K562 (cell line): ENCODE measurements around the gene NDFIP2. TPM values are rescaled to one million over a fixed set of nuclear protein-coding genes. Genes with fewer than 3 reads are reported as not detected.

Experiments
- BHLHE40 ChIP-seq: IDR thresholded peaks from 2 replicates; pipeline ENCODE4 v1.6.1; 2011; ENCODE audit warnings: low read length, improper control_type of control experiment
- KAT2B ChIP-seq: IDR thresholded peaks from one replicate; pipeline ENCODE4 v1.6.1; 2012; ENCODE audit warnings: low read depth, mild to moderate bottlenecking, control low read depth, inconsistent platforms, low read length, moderate library complexity
- polyA plus RNA-seq, 8 experiments: library from polyadenylated mRNA; depleted of rRNA in 4 of 8; stranded (reverse) in 5 of 8; unstranded in 3 of 8; fragments of >200 nt; fragmentation: Nextera tagmentation in 2 of 8; fragmentation: Illumina TruSeq in 1 of 8; extraction: Ambion mirVana in 2 of 8; extraction: Trizol in 1 of 8; gene quantifications; 2 replicates each; pipeline versions ENCODE4 v1.2.1 to v1.2.3, GENCODE V29; 2011 to 2014; ENCODE audit warnings: inconsistent platforms in 1 of 8, missing spikeins in 1 of 8
- total RNA-seq, 7 experiments: library from RNA; depleted of rRNA in 6 of 7; stranded (reverse); fragments of >200 nt in 6 of 7; fragmentation: Illumina TruSeq in 2 of 7; extraction: Trizol in 2 of 7; gene quantifications; 2 replicates each; pipeline versions ENCODE4 v1.2.1 to v1.2.3, GENCODE V29; 2011 to 2021; ENCODE audit warnings: low replicate concordance in 1 of 7
- TF ChIP-seq, protein P1 (sequence below): fragments of 450-650 bp; IDR thresholded peaks from 2 replicates; pipeline ENCODE4 v1.6.1; 2017; ENCODE audit warnings: antibody characterized with exemption, mild to moderate bottlenecking
- TF ChIP-seq, protein P2 (sequence below), 2 experiments: fragments of 450-650 bp; IDR thresholded peaks; 2 replicates each; pipeline ENCODE4 v1.6.1; 2016; ENCODE audit warnings: mild to moderate bottlenecking in 2 of 2, borderline replicate concordance in 1 of 2, low read depth in 1 of 2, moderate library complexity in 1 of 2
- TF ChIP-seq, protein P3 (sequence below): IDR thresholded peaks from 2 replicates; pipeline ENCODE4 v1.6.1; 2012; ENCODE audit warnings: low read depth, low read length, improper control_type of control experiment, borderline replicate concordance
- TF ChIP-seq, protein P4 (sequence below): sonication (generic); formaldehyde crosslinking; IDR thresholded peaks from 2 replicates; pipeline ENCODE4 v1.8.1; 2022; ENCODE audit warnings: missing genetic modification reagents
- TF ChIP-seq, protein P5 (sequence below): fragments of 450-650 bp; IDR thresholded peaks from 2 replicates; pipeline ENCODE4 v1.6.1; 2016; ENCODE audit warnings: mild to moderate bottlenecking

The NDFIP2 gene
- total and polyA plus RNA-seq, 9 of the 15 experiments (the other 6 are each of a cell fraction or from before 2014, with no cell fraction given): 13.4 to 54.4 (median 27.8) TPM

DNA sequence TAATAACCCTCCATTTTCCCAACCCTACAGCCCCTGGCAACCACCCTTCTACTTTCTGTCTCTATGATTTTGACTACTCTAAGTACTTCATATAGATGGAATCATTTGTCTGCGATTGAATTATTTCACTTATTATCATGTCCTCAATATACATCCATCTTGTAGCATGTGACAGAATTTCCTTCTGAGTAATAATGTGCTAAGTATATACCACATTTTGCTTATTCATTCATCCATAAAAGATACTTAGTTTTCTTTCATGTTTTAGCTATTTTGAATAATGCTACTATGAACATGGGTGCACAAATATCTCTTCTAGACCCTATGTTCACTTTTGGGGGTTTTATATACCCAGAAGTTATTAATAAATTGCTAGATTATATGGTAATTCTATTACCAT is 17.4 kb upstream of the NDFIP2 start (continued):
- TF ChIP-seq, protein P1, sequence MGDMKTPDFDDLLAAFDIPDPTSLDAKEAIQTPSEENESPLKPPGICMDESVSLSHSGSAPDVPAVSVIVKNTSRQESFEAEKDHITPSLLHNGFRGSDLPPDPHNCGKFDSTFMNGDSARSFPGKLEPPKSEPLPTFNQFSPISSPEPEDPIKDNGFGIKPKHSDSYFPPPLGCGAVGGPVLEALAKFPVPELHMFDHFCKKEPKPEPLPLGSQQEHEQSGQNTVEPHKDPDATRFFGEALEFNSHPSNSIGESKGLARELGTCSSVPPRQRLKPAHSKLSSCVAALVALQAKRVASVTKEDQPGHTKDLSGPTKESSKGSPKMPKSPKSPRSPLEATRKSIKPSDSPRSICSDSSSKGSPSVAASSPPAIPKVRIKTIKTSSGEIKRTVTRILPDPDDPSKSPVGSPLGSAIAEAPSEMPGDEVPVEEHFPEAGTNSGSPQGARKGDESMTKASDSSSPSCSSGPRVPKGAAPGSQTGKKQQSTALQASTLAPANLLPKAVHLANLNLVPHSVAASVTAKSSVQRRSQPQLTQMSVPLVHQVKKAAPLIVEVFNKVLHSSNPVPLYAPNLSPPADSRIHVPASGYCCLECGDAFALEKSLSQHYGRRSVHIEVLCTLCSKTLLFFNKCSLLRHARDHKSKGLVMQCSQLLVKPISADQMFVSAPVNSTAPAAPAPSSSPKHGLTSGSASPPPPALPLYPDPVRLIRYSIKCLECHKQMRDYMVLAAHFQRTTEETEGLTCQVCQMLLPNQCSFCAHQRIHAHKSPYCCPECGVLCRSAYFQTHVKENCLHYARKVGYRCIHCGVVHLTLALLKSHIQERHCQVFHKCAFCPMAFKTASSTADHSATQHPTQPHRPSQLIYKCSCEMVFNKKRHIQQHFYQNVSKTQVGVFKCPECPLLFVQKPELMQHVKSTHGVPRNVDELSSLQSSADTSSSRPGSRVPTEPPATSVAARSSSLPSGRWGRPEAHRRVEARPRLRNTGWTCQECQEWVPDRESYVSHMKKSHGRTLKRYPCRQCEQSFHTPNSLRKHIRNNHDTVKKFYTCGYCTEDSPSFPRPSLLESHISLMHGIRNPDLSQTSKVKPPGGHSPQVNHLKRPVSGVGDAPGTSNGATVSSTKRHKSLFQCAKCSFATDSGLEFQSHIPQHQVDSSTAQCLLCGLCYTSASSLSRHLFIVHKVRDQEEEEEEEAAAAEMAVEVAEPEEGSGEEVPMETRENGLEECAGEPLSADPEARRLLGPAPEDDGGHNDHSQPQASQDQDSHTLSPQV: no peak
- TF ChIP-seq, protein P2, sequence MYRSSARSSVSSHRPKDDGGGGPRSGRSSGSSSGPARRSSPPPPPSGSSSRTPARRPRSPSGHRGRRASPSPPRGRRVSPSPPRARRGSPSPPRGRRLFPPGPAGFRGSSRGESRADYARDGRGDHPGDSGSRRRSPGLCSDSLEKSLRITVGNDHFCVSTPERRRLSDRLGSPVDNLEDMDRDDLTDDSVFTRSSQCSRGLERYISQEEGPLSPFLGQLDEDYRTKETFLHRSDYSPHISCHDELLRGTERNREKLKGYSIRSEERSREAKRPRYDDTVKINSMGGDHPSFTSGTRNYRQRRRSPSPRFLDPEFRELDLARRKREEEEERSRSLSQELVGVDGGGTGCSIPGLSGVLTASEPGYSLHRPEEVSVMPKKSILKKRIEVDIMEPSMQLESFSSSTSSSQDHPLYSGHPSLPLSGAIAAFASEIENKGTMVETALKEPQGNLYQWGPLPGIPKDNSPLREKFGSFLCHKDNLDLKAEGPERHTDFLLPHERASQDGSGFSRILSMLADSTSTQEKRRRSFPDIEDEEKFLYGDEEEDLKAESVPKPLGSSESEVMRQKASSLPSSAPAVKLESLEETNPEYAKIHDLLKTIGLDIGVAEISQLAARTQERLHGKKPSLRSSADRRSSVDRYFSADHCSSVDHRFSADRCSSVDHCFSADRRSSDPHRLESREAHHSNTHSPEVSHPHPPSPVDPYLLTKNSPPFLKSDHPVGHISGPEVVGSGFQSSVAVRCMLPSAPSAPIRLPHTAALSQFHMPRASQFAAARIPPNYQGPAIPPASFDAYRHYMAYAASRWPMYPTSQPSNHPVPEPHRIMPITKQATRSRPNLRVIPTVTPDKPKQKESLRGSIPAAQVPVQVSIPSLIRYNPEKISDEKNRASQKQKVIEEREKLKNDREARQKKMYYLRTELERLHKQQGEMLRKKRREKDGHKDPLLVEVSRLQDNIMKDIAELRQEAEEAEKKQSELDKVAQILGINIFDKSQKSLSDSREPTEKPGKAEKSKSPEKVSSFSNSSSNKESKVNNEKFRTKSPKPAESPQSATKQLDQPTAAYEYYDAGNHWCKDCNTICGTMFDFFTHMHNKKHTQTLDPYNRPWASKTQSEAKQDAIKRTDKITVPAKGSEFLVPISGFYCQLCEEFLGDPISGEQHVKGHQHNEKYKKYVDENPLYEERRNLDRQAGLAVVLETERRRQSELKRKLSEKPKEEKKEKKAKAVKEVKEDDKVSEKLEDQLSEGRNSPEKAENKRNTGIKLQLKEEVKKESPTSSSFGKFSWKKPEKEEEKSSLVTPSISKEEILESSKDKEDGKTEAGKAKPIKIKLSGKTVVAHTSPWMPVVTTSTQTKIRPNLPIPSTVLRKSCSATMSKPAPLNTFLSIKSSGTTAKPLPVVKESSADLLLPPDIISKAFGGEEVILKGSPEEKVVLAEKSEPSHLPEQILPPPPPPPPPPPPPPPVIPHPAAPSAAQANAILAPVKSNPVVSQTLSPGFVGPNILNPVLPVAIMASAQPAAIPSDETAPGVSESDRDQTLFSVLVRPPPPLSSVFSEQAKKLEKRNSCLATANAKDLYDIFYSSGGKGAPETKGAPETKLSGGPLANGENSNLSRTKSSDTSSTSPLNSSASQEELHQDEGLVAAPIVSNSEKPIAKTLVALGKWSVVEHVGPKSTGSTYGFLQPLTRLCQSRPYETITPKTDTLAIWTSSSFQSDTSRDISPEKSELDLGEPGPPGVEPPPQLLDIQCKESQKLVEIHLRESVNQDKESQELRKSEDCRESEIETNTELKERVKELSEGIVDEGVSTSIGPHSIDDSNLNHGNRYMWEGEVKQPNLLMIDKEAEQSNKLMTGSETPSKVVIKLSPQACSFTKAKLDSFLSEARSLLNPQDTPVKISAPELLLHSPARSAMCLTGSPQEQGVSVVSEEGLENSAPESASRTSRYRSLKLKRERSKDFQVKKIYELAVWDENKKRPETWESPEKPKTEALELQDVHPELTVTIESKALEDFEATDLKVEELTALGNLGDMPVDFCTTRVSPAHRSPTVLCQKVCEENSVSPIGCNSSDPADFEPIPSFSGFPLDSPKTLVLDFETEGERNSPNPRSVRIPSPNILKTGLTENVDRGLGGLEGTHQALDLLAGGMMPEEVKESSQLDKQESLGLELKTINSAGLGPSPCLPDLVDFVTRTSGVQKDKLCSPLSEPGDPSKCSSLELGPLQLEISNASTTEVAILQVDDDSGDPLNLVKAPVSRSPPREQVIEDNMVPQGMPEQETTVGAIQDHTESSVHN (IDR thresholded peaks at IDR 0.05; ENCODE audit: borderline replicate concordance in 1 of 2, low read depth in 1 of 2): no peak
- TF ChIP-seq, protein P3, sequence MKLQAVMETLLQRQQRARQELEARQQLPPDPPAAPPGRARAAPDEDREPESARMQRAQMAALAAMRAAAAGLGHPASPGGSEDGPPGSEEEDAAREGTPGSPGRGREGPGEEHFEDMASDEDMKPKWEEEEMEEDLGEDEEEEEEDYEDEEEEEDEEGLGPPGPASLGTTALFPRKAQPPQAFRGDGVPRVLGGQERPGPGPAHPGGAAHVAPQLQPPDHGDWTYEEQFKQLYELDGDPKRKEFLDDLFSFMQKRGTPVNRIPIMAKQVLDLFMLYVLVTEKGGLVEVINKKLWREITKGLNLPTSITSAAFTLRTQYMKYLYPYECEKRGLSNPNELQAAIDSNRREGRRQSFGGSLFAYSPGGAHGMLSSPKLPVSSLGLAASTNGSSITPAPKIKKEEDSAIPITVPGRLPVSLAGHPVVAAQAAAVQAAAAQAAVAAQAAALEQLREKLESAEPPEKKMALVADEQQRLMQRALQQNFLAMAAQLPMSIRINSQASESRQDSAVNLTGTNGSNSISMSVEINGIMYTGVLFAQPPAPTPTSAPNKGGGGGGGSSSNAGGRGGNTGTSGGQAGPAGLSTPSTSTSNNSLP: no peak
- TF ChIP-seq KAT2B (no peak), BHLHE40 (no peak)
- TF ChIP-seq, protein P4, sequence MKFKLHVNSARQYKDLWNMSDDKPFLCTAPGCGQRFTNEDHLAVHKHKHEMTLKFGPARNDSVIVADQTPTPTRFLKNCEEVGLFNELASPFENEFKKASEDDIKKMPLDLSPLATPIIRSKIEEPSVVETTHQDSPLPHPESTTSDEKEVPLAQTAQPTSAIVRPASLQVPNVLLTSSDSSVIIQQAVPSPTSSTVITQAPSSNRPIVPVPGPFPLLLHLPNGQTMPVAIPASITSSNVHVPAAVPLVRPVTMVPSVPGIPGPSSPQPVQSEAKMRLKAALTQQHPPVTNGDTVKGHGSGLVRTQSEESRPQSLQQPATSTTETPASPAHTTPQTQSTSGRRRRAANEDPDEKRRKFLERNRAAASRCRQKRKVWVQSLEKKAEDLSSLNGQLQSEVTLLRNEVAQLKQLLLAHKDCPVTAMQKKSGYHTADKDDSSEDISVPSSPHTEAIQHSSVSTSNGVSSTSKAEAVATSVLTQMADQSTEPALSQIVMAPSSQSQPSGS: no peak
- TF ChIP-seq, protein P5, sequence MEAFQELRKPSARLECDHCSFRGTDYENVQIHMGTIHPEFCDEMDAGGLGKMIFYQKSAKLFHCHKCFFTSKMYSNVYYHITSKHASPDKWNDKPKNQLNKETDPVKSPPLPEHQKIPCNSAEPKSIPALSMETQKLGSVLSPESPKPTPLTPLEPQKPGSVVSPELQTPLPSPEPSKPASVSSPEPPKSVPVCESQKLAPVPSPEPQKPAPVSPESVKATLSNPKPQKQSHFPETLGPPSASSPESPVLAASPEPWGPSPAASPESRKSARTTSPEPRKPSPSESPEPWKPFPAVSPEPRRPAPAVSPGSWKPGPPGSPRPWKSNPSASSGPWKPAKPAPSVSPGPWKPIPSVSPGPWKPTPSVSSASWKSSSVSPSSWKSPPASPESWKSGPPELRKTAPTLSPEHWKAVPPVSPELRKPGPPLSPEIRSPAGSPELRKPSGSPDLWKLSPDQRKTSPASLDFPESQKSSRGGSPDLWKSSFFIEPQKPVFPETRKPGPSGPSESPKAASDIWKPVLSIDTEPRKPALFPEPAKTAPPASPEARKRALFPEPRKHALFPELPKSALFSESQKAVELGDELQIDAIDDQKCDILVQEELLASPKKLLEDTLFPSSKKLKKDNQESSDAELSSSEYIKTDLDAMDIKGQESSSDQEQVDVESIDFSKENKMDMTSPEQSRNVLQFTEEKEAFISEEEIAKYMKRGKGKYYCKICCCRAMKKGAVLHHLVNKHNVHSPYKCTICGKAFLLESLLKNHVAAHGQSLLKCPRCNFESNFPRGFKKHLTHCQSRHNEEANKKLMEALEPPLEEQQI: no peak
